HG02623 (cell line): ENCODE results near the gene ANGPT4.
"Not testable (repeated sequence)": the region's sequence is repeated elsewhere in the genome, so short reads cannot be mapped to it uniquely, and the experiment has no call there.

Experiments used
- ATAC-seq: cut with Tn5 transposase; IDR thresholded peaks from one replicate; pipeline ENCODE4 v1.9.1; 2021; ENCODE audit warnings: moderate library complexity; ENCODE audit not compliant: unreplicated experiment

The ANGPT4 gene

GRCh38 chr20:878511-879307, 37.4 kb downstream of the ANGPT4 start:
- ATAC-seq: no peak

DNA sequence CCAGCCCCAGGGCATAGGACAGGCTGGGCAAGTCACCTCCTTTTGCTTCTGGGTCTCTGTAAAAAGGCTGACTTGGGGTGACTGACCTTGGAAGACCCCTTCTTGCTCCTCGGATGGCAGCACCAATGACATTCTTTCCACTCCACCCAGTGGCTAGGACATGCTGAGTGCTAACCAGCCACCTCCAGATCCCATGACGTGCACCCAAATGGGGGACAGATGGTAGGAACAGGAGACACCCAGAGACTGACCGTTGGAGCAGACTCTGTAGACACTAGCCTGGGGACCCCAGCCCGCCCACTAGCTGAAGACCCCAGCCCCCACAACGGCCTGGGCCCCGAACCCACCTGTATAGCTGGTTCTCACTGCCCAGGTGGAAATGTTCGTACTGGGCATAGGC, 38.3 kb downstream of the ANGPT4 start:
- ATAC-seq: no peak

DNA sequence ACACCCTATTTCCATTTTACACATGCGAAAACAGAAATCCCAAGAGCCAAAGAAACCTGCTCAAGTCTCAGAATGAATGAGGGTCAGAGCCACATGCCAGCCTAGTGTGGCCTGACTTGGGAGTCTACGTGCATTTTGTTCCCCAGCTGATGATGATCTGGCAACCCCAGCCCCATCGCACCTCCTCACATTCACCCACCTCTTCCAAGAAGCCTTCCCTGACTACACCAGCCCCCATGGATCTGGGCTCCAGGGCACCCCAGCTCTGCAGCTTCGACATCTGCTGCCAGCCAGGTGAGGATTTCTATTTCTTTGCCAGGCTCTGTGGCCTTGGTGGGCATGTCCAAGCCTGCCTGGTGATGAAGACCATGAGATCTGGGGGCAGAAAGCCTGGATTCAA, 41.0 kb downstream of the ANGPT4 start:
- ATAC-seq: no peak

- no peak for ATAC-seq
Observed at GRCh38 chr20:873875-874607, 42.1 kb downstream of the ANGPT4 start.

DNA sequence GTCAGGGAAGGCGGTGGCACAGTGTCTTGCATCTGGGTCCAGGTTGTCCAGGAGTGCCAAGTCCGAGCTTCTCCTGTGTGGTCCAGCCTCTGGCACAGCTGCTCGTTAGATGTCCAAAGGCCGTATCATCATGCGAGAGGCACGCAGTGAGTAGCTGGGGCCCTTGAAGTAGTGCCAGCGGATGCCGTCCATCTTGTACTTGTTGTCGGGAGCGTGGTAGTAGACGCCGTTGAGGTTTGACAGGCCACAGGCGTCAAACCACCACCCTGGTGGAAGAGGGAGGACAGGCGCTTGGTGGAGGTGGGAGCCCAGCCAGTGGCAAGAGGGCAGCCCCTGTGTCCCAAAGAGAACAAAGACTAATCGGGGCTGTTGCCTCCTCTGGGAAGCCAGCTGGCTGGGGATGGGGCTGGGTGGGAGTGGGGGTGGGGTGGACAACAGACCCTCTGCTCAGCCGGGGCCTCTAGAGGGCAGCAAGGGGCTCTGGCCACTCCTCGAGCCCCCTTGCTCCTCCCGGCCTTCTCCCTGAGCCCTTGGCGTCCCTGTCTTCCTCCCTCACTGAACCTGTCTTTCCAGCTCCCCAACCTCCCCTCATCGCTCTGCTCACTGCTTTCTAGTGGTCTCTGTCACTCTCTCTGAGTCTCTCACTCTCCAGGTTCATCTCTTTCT, 43.1 kb downstream of the ANGPT4 start:
- ATAC-seq: no peak

DNA sequence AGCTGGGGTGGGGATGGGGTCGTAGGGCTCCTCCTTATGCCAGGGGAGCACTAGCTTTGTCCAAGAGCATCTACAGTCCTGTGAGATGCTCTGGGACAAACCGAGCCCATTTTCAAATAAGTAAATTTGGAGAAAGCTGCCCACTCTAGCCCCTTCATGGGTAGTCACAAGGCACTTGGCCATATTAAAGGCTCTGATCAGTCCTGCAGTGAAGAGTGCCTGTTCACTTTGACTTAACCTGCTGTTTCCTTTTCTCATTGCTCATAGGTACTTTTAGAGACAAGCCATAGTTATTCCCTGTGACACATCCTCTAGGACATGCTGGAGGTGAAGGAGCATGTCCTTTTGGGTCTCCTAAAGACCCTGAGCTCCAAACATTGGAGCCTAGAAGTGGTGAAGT, 44.2 kb downstream of the ANGPT4 start:
- no peak for ATAC-seq

- ATAC-seq: no peak
Observed at GRCh38 chr20:871436-871835, 44.7 kb downstream of the ANGPT4 start.

DNA sequence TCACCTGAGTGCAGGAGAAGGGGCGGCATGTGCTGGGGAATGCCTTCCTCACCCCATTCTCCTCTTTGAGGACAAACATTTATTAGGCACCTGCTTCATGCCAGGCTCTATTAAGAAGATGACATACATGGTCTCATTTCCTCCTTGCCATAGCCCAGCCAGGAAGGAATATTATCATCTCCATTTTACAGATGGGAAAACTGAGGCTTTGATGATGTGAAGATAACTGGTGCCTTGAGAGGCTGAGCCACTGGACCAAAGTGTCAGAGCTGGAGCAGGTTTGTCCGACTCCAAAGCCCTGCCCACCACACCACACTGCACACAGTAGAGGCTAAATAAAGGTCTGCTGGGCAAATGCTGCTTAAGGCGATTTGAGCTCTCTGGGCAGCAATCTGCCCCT, 45.4 kb downstream of the ANGPT4 start:
- no peak for ATAC-seq

- ATAC-seq: no peak
Observed at GRCh38 chr20:869606-870005, 46.5 kb downstream of the ANGPT4 start.

DNA sequence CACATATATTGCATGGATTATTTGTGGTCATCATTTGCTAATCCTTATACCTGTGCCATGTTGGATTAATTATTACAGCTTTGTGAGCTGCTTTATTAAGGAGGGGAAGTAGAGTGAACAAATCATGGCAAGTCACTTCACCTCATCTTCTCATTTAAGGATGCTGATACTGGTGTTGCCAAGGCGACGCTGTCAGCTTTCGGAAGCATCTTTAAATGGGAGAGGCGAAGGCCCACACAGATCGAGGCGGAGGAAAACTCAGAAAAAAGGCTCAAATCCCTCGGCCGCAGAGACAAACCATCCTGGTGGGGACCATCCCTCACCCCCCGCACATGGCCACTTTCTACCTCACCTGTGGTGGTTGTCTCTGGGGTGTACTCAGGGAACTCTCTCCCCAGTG, 47.9 kb downstream of the ANGPT4 start:
- no peak for ATAC-seq

GRCh38 chr20:865440-865839, 50.7 kb downstream of the ANGPT4 start:
- no peak for ATAC-seq

DNA sequence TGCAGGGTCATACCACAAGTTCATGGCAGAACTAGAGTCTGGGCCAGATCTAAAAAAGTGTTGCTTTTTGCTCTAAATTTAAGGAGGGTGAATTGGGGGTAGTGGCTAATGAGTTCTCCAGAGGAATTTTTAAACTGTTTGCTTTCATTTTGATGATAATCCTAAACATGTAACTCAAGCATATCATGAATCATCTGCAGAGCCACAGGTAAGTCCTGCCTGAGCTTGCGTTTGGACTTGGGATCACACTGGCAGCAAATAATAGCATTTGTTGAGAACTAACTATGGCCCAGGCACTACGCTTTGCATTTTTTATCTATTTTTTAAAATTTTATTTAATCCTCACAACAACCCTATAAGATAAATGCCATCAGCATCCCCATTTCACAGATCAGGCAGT, 55.2 kb downstream of the ANGPT4 start:
- ATAC-seq: no peak

DNA sequence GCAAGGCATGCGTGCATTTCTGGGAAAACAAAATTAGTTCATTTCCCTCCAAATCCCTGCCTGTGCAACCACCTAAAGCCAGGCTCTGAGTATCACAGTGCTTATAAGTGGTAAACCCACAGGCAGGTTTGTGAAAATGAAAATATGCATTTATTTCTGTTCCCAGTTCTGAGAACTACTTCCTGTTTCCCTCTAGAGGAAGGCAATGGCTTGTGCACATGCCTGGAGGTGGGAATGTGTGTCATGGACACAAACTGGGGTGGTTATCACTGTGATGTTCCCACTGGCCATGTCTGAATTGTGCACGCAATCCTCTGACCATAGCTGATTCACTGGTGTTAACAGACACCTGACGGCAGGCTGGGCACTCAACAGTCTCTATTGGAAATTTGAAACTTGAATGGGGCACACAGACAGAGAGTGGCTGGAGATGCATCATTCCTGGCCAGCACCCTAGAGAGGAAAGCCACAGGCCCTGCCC, 56.3 kb downstream of the ANGPT4 start:
- no peak for ATAC-seq

- ATAC-seq: no peak
Observed at GRCh38 chr20:858011-858410, 58.1 kb downstream of the ANGPT4 start.

- ATAC-seq: no peak
Observed at GRCh38 chr20:856361-856775, 59.8 kb downstream of the ANGPT4 start.

GRCh38 chr20:855466-856360, 60.4 kb downstream of the ANGPT4 start:
- ATAC-seq: no peak

- ATAC-seq: no peak
Observed at GRCh38 chr20:854601-855000, 61.5 kb downstream of the ANGPT4 start.

DNA sequence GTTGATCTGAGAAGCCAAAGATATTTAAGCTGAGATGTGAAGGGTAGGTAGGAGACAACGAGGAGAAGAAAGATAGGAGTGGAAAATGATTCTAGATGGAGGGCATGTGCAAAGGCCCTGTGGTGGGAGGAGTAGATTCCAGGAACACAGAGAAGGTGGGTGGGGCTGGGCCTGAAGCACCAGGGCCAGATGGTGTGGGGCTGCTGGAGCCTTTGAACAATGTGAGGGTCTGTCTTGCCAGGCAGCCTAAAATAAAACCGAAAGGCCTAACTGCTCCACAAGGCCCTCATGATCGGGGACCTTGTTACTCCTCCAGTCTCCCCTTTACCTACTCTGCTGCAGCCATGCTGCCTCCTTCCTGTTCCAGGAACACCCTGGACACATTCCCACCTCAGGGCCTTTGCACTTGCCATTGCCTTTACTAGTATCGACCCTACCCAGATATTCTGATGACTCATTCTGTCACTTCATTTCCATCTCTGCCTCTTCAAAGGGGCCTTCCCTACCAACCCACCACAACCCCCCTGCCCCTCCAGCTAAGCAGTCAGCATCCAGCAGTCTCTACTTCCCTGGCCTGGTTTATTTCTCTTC, 62.6 kb downstream of the ANGPT4 start:
- ATAC-seq: no peak

DNA sequence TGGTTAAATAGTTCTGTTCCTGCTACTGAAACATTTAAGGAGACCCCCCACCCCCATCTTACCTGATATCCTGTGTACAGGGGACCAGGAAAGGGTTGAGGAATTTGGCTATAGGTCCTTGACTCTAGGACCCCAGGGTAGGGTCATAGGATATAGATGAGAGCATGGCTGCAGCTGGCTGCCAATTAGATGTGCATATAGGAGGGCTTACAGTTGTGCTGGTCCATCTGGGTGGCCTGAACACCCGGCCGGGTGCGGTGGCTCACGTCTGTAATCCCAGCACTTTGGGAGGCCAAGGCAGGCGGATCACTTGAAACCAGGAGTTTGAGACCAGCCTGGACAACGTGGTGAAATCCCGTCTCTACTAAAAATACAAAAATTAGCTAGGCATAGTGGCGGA, 67.4 kb downstream of the ANGPT4 start:
- ATAC-seq: not testable (repeated sequence)

GRCh38 chr20:848193-848592, 67.9 kb downstream of the ANGPT4 start:
- ATAC-seq: no peak
